HL-60/S4 treated with phorbol 12-myristate 13-acetate at 8.2 ng/mL for 4 days and 3 days (cell line): ENCODE results near the gene EIPR1.

Experiments used
- in situ Hi-C: fragments of 300-500 bp; cut with MboI; formaldehyde crosslinking; loops from 2 replicates; pipeline ENCODE4 v1.15.0; 2022; ENCODE audit warnings: low sequenced_read_pairs

EIPR1 gene

DNA sequence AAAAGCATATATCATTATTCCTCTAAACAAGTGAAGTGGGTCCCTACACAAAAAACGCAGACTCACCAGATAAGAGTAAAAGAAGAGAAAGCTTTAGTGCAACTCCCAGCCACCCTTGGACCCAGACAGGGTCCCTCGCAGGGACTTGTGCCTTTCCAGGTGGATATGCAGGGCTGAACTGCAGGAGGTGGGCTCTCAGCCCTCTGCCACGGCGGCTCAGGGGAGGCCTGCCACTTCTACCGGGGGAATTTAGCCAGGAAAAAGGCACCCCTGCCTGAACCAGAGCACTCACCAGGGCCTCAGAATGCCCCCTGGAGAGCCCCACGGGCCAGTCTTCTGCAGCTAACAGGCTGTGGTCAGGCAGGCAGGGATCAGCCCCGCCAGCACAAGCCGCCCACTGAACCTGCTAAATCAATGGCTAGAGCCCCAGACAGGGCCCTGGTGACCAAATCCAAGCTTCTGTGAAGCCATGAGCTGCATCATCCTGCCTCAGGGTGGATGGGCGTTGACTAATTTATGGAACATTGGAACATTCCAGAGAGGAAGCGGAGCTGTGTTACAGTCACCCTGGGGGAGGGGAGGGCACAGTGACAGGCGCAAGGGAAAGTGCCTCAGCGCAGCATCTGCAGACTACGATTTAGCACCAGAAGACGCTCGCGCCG lies 209.3 kb downstream of the EIPR1 start:
- in situ Hi-C loops, result no loop called here

DNA sequence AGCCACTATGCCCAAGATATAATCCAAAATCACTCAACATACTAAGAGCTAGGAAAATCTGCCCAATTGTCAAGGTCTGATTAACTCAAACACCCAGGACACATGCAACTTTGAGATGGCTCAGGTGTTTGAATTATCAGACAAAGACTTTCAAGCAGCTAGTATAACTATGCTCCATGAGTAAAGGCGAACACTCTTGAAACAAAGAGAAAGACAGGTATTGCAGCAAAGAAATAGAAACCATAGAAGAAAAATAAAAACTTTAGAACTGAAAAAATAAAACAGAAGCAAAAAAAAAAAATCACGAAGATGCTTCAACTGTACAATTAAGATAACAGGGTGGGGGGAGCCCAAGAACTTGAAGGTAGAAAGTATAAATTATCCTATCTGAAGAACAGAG lies 214.2 kb downstream of the EIPR1 start:
- in situ Hi-C loops, result no loop called here

DNA sequence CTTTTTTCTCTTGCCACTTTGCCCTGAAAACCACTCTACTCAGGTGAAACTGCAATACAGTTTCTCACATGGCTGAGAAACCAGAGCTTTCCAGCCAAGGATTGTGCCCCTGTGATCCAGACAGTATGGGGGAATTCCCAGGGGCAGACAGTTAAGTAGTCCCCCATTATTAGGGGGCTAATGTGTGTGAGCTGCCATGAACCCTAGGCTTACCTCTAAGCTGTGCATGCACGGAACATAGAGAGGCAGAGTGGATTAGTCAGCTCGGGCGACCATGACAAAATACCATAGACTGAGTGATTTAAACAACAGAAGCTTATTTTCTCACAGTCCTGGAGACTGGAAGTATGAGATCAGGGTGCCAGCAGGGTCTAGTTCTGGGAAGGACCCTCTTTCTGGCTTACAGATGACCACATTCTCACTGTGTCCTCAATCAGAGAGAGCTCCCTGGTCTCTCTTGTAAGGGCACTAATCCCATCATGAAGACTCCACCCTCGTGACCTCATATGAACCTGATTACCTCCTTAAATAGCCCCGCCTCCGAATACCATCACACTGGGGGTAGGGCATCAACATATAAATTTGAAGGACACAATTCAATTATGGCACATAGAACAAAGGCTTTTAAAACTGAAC lies 215.1 kb downstream of the EIPR1 start:
- in situ Hi-C loops, result no loop called here

DNA sequence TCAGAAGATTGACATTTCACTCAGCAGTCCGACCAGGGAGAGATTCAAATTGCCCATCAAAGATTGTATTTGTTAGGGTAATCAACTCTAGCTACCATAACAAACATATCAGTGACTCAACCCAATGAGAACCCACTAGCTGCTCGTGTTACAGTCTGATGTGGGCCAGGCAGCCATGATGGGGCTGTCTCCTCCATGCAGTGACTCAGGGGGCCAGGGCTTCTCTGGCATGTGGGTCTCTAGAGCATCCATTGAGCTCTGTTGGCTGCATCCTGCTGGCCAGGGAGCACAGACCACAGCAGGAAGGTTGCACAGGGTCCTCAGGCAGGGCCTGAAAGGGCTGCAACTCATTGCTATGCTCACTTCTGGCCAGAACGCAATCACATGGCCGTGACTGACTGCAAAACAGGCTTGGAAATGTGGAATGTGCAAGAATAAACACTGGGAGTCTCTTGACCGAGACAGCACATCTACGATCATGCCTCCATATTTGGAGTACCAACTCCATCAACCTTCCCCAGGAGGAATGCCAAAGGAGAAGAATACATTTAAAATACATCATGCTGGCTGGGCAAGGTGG lies 216.8 kb downstream of the EIPR1 start:
- in situ Hi-C loops, result no loop called here

DNA sequence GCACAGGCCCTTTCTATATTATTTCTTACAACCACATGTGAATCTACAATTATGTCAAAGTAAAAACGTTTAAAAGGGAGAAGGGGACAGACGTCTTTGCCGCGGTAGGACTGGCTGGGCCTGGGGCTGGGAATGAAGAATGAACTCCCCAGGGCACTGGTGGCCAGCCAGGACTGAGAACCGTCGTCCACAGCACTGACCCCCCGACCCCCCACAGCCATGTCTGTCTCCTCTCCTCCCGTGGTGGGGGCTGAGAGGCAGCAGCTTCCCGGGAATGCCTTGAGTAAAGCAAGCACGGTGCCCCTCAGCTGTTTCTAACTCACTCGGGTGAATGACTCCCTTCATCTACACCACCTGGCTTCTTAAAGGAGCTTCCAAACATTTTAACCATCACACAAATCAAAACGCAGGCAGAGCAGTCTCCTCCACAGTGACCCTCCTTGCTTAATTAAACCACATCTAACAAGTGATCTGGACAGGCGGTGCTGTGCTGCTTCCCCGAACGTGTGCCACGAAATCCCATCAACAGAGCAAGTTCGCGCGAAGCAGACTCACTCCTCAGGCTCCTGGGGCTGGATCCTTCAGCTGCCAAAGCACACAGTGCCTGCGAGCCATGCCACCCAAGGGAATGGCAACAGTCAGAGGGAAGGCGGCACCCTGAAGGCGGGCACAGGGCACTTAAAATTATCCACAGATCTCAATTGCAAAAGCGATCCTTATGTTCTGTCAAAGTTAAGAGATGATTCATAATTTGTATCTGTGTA lies 217.7 kb downstream of the EIPR1 start:
- in situ Hi-C loops, result no loop called here

DNA sequence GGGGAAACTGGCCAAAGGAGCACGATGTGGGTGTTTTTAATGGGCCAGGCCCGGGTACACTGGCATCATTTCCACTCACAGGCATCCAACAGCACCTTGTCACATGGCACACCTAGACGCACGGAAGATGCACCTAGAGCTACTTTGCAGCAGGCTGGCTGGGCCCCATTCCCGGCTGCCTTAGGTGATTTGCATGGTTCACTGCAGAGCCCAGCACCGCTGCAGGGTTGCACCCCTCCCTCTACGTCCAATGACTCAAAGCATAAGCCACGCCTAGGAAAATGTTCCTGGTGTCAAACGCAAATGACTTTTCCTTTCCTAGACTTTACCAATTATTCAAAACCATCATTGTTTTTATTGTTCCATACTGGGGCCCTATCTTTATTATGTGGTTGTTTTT lies 222.9 kb downstream of the EIPR1 start:
- in situ Hi-C loops, result no loop called here

DNA sequence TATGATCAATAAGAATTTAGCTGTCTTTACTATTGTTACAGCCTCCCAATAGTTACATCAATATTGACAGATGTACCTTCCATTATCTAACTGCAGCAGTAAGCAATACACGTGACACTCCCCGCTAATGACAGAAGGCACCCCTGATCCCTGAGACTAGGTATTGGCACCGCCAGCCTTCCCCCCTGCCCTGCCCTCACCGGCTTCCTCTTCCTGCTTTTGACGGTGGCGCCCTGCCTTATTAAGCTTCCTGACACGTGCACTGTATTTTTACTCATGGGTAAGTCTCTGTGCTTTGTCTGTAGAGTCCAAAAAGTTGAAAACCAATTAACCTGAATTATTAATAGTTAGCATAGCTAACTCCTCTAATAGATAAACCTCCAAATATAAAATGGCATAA lies 223.5 kb downstream of the EIPR1 start:
- in situ Hi-C loops, result no loop called here

DNA sequence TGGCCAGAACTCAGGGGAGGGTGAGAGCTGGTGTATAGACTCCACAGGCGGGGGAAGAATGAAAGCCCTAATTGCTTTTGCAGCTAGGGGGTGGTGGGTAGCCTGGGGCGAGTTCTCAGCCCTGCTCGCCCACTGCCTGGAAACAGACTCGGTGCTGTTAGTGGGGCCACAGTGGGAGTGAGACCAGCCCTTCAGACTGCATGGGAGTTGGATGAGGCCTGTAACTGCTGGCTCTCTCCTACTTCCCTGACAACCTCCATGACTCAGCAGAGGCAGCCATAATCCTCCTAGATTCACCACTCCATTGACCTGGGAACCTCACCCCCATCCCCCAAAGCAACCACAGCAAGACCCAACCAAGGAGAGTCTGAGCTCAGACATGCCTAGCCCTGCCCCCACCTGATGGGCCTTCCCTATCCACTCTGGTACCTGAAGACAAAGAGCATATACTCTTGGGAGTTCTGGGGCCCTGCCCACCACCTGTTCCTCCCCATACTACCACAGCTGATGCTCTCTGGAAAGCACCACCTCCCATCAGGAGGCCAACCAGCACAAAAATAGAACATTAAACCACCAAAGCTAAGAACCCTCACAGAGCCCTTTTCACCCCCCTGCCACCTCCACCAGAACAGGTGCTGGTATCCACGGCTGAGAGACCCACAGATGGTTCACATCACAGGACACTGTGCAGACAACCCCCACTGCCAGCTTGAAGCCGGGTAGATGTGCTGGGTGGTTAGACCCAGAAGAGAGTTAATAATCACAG lies 226.3 kb downstream of the EIPR1 start:
- in situ Hi-C loops, result no loop called here

DNA sequence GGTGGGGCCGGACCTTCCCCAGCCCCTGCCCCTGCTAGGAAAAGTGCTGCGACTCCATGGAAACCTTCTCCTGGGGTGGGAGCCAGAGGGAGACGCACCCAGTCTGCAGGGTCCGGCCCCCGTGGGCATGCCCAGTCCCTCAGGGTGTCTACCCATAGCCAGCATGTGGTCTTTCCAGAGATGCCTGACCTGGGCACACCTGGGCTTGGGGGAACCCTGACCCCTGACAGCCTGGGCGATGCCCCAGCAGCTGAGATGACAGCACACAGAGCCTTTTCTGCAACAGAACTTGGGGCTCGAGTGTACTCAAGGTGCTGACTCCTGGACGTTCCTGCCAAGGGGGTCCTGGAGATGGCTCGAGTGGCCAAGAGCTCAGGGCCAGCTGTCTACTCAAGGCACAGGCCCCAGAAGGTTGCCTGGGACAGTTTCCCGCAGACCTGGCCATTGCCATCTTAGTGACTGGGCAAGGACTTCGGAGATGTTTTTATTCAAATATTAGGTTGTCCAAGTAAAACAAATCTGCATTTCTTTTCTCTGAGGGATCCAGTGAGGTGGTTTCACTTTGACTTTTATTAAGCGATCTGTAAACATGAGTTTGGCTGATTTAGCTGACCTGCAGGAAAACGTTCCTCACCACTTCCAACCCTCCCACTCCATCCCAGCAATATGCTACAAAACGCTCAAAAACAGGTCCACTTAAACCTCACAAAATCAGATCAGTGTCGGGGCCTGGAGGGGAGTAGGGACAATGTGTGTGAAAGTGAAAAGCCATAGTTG lies 228.0 kb downstream of the EIPR1 start:
- in situ Hi-C loops, result no loop called here

DNA sequence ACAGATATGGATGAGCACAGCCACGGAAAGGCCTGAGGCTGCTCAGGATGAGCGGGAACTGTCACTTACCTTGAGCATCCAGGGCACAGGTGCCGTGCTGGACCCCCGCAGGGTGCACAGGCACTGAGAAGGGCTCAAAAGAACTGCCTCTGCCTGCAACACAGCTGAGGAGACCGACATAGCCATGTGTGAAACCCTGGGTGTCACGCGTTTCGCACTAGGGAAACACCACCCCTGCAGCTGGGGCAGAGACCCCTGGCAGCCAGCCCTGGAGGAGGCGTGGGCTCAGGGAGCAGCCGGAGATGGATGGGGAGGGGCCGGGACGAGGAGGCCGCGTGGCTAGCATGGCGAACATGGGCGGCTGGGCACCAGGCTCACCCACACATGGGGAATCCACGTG lies 228.9 kb downstream of the EIPR1 start:
- in situ Hi-C loops, result no loop called here

DNA sequence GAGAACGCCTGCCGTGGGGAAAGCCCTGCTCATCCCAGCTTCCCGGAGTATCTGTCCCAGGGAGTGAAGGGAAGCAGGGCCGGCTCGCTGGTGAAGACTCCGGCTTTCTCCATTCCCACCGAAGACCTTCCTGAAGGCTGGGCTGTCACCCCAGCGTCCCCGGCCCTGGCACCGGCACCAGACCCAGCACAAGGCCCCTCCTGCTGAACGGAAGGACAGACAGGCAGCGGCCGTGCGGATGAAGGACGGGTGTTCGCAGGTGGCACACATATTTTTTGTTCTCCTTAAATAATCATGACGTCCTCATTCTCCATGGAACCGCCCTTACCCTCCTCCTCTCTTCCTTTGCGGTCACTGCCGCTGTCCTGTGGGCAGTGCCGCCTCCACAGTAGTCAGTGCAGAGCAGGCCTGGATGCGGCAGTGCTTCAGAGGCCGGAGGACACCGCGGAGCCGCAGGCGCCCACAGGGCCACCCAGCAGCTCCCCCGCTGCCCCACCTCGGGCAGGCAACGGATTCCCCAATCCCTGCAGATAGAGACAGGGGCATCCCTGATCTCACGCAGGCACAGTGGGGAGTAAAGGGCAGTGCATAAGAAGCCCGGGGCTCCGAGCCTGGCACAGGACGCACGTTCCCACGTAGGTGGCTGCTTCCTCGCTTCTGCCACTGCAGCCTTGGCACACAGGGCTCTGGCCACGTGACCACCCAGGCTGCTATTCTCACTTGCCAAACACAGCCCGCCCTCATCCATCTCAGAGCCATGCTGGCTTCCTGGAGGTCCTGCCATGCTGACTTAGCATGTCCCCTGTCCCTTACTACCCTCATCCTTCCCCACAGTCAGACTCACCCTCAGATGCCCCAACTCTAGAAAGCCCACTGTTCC lies 229.7 kb downstream of the EIPR1 start:
- in situ Hi-C loops, result no loop called here

DNA sequence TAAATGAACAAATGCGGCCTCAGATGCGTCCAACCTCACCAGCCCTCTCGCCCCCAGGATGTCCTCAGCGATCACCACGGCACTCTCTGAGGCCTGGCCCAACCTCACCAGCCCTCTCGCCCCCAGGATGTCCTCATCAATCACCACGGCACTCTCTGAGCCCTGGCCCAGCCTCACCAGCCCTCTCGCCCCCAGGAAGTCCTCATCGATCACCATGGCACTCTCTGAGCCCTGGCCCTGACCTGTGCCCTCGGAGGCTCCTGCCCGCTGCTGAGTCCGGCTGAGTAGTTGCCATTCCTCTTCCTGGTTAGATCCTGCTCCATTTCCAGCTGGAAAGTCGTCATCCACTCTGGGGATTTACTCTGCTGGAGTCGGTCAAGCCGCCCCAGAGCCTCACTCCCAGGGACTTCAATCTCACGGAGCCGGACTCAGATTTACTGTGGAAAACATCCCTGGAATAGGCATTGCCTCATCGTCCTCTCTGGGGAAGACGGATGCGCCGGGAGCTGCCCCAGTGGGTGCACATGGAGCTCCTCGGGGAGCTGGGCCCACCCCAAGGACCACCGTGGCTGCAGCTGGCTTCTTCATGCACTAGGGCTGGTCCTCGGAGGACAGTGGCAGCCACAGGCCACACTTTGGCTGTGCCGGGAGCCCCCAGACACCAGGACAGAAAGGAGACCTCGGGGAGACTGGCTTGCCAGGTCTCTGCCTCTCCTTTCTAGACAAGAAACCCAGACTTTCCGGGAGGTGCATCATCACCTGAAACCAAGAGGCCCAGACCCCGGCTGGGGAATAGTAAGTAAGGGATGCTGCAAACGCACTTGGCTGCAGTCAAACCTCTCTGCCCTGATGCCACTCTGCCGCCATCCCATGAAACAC lies 230.6 kb downstream of the EIPR1 start:
- in situ Hi-C loops, result no loop called here

DNA sequence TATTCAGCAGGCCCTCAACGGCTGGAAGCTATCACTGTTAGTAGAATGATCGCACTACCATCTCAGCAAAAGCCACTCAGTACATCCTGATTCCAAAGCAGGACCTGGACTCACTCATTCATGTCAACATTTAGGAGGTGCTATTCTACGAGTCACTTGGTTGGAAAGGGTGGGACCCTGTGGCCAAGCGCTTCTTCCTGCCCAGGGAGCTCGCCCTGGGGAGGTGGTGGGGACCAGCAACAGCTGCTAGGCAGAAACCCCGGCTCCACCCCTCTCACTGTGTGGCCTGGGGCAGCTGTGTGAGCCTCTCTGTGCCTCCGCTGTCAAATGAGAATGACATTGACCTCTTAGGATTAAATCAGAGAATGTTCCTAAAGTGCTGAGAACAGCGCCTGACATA lies 231.4 kb downstream of the EIPR1 start:
- in situ Hi-C loops, result no loop called here

DNA sequence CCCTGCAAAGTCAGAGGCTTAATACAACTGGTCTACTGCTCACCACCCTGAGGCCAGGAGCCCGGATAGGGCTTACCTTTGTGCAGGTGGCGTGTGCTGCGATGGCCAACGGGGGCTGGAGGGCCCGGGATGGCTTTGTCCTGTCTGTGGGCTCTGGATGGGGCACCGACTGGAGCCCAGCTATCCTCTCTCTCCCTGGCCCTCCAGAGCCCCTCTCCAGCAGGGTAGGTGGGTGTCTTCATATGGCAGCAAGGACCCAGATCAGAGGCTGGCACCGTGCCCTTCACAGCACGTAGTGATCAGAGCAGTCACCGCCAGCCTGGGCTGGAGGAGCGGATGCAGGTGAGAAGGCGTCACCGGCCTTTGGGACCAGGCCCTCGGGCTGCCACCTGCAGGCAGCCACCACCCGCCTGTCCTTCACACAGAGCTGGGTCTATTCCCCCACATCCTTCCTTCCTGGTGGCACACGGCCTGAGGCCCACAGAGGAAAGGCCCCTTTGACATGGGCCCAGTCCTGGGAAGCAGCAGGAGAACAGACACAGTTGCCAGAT lies 232.1 kb downstream of the EIPR1 start:
- in situ Hi-C loops, result no loop called here

DNA sequence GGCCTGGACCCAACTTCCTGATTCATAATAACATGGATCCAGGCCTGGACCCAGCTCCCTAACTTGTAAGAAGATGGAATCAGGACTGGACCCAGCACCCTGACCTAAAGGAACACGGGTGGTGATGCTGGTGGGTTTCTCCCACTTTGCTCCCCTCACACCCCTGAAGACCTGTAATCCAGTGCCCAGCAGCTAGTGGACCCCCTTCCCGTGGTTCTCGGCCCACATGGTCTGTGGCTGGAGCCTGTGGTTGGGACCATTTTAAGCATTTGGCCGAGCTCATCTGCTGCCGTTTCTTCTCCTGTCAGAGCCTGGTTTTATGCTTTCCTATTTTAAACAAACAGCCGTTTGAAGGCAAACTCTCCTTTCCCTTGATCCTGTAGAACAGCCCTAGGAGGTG lies 232.8 kb downstream of the EIPR1 start:
- in situ Hi-C loops, result no loop called here

DNA sequence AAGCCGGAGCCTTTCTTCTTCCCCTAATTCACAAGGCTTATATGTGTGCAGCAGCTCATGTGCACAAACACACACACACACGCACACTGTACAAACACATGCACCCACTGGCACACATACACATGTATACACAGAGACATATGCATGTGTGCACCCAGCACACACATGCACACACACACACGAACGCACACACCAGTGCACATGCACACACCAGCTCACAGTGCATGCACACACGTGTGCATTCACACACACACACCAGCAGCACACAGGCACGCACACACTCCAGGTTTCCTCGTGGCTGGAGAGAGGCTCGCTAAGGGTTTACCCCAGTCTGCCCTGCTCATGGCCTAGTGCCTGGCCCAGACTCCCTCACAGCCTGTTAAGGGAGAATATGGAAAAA lies 234.0 kb downstream of the EIPR1 start:
- in situ Hi-C loops, result no loop called here

DNA sequence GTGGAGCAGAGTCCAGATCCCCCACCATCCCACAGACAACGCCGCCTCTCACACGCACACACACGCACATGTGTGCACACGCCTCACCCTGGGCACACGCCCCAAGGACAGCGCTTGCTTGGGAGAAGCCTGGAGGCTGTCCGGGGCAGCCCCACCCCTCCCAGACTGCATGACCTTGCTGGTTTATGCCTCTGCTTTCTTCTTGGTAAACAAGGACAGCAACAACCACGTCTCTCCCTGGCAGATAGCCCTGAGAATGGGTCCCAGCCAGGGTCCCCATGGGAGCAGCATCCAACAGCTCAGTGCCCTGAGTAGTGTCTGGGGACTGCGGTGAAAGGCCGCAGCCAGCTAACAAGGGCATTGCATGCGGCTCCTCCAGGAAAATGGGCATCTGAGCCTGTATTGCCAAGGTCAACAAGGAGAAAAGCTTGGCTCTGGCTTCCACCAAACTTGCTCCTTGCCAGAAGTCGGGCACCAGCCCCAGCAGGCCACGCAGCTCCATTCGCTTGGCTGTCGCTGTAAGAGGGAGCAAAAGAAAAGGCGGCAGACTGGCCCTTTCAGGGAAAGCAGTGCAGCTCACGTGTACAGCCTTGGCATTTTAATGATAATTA lies 234.6 kb downstream of the EIPR1 start:
- in situ Hi-C loops, result no loop called here

DNA sequence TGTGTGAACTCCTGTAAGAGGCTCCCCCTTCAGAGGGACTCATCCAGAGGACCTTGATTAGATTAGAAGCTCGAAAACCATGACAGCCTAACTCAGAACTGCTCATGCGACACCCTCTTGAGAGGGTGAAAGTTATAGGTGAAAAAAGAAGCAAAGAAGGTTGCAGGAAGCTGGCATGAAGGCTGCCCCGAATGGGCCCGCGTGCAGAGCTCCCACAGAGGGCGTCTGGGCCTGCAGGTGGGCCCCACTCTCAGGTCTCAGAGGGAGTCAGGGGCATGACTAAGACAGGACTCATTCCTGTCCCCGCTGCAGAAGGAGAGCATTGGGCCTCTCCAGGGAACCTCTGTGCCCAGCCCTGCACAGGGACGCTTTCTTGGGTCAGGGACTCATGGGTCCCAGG lies 235.4 kb downstream of the EIPR1 start:
- in situ Hi-C loops, result no loop called here
